GM12892 (cell line): ENCODE measurements around the gene CSRP3.

Experiments
- DNase-seq: peaks from one replicate; pipeline ENCODE4 v3.0.0; 2011; ENCODE audit not compliant: insufficient read length
- FAIRE-seq: peaks from 2 replicates; lab custom pipeline; 2011; peaks lifted over from hg19 to GRCh38; lab: Jason Lieb, UNC
- POLR2A ChIP-seq: IDR thresholded peaks from 2 replicates; pipeline ENCODE4 v1.6.1; 2011; ENCODE audit warnings: low read depth, low read length, control low read depth
- POLR2AphosphoS5 ChIP-seq: IDR thresholded peaks from 2 replicates; pipeline ENCODE4 v1.6.1; 2011; ENCODE audit warnings: low read depth, low read length, control low read depth
- TAF1 ChIP-seq: IDR thresholded peaks from 2 replicates; pipeline ENCODE4 v1.6.1; 2011; ENCODE audit warnings: low read depth, mild to moderate bottlenecking, control low read depth, low read length, borderline replicate concordance

Gene CSRP3

GRCh38 chr11:19239039-19239438, 37.3 kb upstream of the CSRP3 start:
- DNase-seq (no peak), FAIRE-seq (peak; percentile 27)
- TF ChIP-seq TAF1: no peak
- TF ChIP-seq POLR2AphosphoS5: no peak
- no peak for TF ChIP-seq POLR2A

- FAIRE-seq: no peak
- no peak for TF ChIP-seq TAF1
- no peak for TF ChIP-seq POLR2A
- TF ChIP-seq POLR2AphosphoS5: no peak
- DNase-seq: no peak
Observed at GRCh38 chr11:19237813-19238212, 36.0 kb upstream of the CSRP3 start.

- TF ChIP-seq POLR2AphosphoS5: no peak
- TF ChIP-seq TAF1: no peak
- no peak for TF ChIP-seq POLR2A
- DNase-seq (no peak), FAIRE-seq (no peak)
Observed at GRCh38 chr11:19237381-19237780, 35.6 kb upstream of the CSRP3 start.

- no peak; the same call in 1 of the 2 replicates for TF ChIP-seq POLR2AphosphoS5
- no peak for TF ChIP-seq TAF1
- no peak for TF ChIP-seq POLR2A
- DNase-seq (no peak), FAIRE-seq (peak; percentile 66)
Observed at GRCh38 chr11:19234231-19234817, 32.5 kb upstream of the CSRP3 start.

GRCh38 chr11:19232910-19233503, 31.2 kb upstream of the CSRP3 start:
- TF ChIP-seq POLR2AphosphoS5 (no peak), POLR2A (no peak), TAF1 (no peak)
- DNase-seq: no peak
- no peak for FAIRE-seq

GRCh38 chr11:19229671-19230070, 27.9 kb upstream of the CSRP3 start:
- DNase-seq: no peak
- TF ChIP-seq TAF1: no peak
- TF ChIP-seq POLR2A: no peak
- TF ChIP-seq POLR2AphosphoS5: no peak
- no peak for FAIRE-seq

- DNase-seq (no peak), FAIRE-seq (no peak)
- no peak for TF ChIP-seq TAF1
- no peak for TF ChIP-seq POLR2AphosphoS5
- TF ChIP-seq POLR2A: no peak
Observed at GRCh38 chr11:19228968-19229367, 27.2 kb upstream of the CSRP3 start.

- no peak for DNase-seq
- TF ChIP-seq TAF1 (no peak), POLR2A (no peak), POLR2AphosphoS5 (no peak)
- no peak for FAIRE-seq
Observed at GRCh38 chr11:19226378-19227195, 24.8 kb upstream of the CSRP3 start.

GRCh38 chr11:19225581-19225980, 23.8 kb upstream of the CSRP3 start:
- FAIRE-seq (peak; percentile 67), DNase-seq (no peak)
- TF ChIP-seq TAF1: no peak
- TF ChIP-seq POLR2AphosphoS5: no peak
- TF ChIP-seq POLR2A: no peak

- TF ChIP-seq POLR2AphosphoS5 (no peak), TAF1 (no peak), POLR2A (no peak)
- no peak for DNase-seq
- FAIRE-seq: no peak
Observed at GRCh38 chr11:19225123-19225522, 23.3 kb upstream of the CSRP3 start.

GRCh38 chr11:19220903-19221724, 19.3 kb upstream of the CSRP3 start:
- TF ChIP-seq POLR2A: no peak
- no peak for TF ChIP-seq TAF1
- TF ChIP-seq POLR2AphosphoS5: no peak
- DNase-seq (no peak), FAIRE-seq (no peak)
